HEK293 (cell line): ENCODE results near the gene MTMR1.

ENCODE experiments used
- CTCF ChIP-seq: fragments of 450-650 bp; formaldehyde crosslinking; IDR thresholded peaks from 2 replicates; pipeline ENCODE4 v1.5.1; 2016; ENCODE audit warnings: missing biosample characterization, missing genetic modification characterization
- KLF10 ChIP-seq: fragments of 450-650 bp; IDR thresholded peaks from 2 replicates; pipeline ENCODE4 v1.5.1; 2018; ENCODE audit warnings: missing biosample characterization, mild to moderate bottlenecking, missing genetic modification characterization
- REST ChIP-seq: fragments of 450-650 bp; formaldehyde crosslinking; IDR thresholded peaks from 2 replicates; pipeline ENCODE4 v1.5.1; 2016; ENCODE audit warnings: missing biosample characterization, missing genetic modification characterization
- ZBTB26 ChIP-seq: fragments of 450-650 bp; formaldehyde crosslinking; optimal IDR thresholded peaks from 2 replicates; pipeline ENCODE3; 2016; ENCODE audit warnings: missing biosample characterization, mild to moderate bottlenecking, missing genetic modification characterization
- ZFHX2 ChIP-seq: fragments of 450-650 bp; formaldehyde crosslinking; conservative IDR thresholded peaks from 2 replicates; pipeline ENCODE4 v1.5.1; 2016; ENCODE audit warnings: missing biosample characterization, missing genetic modification characterization

- no peak for TF ChIP-seq CTCF (tag by site-specific recombination)
- TF ChIP-seq ZBTB26, result no peak
- TF ChIP-seq KLF10 (tag by site-specific recombination), result no peak
- TF ChIP-seq REST (tag by site-specific recombination), result no peak
- no peak for TF ChIP-seq ZFHX2
Observed at GRCh38 chrX:150806827-150807226, 113.6 kb downstream of the MTMR1 start.
